ENCODE data around the gene SIDT2.
"Not testable (repeated sequence)": the region's sequence is repeated elsewhere in the genome, so short reads cannot be mapped to it uniquely, and the experiment has no call there.

Gene SIDT2

GRCh38 chr11:117172724-117173421, 5.7 kb upstream of the SIDT2 start:
- DNase-seq (ENCODE audit: low spot score), result no peak

DNA sequence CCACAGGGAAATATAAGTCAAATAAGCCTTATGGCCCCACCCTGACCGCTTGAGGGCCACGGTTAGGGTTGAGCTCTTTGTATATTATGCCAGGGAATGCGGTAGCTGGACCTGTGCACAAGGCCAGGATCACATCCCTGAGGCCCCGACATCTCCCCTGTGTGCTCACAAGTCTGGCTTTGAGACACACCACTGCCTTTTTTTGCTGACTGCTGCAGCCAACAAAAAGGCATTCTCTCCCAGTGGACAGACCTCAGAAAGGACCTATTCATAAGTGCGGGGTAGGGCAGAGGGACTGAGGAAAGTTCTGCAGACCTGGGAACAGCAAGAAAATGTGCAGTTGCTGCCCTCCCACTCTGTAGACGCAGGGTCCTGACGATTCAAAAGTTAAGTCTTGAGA, 3.4 kb upstream of the SIDT2 start:
- DNase-seq (ENCODE audit: low spot score), result no peak

- DNase-seq (ENCODE audit: low spot score), result no peak
These were observed 2.8 kb upstream of the SIDT2 start for GRCh38 chr11:117175781-117176180.

DNA sequence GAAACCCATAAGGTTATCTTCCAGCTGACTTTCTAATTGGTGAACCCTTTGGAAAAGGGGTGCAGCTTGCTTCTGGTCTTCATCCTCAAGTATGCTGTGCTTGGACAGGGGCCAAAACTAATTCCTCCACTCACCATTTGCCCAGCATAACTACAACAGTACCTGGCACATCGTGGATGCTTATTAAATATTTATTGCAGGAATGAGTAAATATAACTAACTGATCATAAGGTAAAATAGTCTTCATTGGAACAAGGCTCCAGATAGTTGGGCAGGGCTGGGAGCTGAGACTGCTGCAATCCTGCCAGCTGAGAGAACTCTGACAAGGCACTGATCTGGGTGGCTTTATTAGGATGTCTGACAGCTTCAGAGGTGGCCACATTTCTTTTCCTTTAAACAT, 2.4 kb upstream of the SIDT2 start:
- no peak for DNase-seq (ENCODE audit: low spot score)

- DNase-seq (ENCODE audit: low spot score), result no peak
These were observed 871 bp upstream of the SIDT2 start for GRCh38 chr11:117177534-117178209.

- peak; percentile 51 for DNase-seq (ENCODE audit: low spot score)
These were observed 781 bp downstream of the SIDT2 start for GRCh38 chr11:117179048-117179999.

DNA sequence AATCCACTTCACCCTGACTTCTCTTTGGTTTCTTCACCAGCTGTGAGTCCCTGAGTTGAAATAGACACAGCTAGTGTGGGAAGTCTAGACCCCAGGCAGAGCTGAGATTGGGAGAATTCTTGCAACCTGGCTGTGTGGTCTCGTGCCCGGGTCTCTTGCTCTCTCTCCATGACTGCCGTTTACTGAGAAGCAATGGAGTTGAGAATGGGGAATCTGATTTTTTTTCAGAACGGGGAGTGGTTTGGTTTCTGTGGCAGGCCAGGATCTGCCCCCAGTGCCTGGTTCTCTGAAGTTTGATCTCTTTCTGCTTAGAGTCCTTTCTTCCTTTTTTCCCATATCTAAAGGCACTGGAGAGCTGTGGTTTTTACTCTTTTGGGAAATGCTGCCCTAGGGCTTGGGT, 1.5 kb downstream of the SIDT2 start:
- DNase-seq (ENCODE audit: low spot score), result no peak

DNA sequence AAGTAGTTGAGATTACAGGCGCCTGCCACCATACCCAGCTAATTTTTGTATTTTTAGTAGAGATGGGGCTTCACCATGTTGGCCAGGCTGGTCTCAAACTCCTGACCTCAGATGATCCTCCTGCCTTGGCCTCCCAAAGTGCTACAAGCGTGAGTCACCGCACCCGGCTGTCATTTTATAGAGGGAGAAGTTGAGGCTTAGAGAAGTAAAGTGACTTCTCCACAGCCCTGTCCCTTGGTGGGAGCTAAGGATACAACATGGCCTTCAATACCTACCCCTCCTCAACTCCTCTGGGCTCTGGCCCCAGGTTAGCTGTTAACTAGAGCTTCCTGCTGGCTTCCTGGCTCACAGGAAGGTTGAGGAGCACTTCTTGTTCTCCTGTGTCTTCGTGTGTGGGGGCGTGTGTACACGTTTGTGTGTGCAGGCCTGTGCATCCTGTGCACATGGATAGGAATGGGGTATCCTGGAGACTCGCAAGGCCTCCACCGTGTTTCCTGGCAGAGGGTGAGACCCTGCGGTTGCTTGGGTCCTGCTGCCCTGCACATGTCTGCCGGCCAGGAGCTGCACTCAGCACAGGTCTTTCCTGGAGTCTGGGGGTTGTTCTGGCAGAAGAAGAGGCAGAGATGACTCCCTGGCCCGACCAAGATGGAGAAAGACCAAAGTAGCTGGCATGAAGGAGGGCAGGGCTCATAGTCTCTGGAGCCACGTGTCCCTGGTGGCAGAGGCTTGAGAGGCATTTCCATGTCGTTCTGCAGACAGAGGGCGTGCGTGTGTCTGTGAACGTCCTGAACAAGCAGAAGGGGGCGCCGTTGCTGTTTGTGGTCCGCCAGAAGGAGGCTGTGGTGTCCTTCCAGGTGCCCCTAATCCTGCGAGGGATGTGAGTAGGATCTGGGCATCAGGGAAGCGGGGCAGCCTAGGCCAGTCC, 2.4 kb downstream of the SIDT2 start:
- peak; percentile 79 for DNase-seq (ENCODE audit: low spot score)

DNA sequence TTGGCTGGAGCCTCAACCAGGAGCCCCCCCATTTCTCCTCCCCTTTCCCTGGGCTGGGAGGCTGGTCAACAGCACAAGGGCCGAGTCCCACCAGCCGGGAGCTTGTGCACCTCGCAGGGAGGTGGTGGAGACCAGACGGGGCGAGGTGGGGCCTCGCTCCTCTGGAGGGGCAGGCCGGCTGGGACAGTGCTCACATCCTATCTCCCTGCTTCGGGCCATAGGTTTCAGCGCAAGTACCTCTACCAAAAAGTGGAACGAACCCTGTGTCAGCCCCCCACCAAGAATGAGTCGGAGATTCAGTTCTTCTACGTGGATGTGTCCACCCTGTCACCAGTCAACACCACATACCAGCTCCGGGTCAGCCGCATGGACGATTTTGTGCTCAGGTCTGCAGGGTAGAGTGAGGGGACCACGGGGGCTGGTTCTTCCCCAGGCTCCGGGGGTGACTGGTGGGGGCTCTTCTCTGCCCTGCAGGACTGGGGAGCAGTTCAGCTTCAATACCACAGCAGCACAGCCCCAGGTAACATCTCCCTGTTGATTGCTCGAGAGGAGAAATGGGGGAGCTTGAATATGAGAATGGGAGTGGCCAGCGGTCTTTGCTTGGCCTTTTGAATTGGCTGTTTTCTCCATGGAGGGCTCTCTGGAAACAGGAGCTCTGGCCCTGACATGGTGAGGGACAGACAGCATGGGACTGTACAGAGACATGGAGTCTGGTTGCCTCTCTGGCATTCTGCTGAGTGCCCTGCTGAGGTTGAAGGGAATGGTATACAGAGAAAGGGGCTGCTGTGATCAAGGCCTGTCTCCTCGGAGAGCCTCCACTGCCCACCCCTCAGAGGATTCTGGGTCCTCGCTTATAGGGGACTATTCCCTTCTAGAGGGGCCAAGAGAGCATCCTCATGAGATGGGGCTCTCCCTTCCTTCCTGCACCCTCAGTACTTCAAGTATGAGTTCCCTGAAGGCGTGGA, 3.3 kb downstream of the SIDT2 start:
- no peak for DNase-seq (ENCODE audit: low spot score)

DNA sequence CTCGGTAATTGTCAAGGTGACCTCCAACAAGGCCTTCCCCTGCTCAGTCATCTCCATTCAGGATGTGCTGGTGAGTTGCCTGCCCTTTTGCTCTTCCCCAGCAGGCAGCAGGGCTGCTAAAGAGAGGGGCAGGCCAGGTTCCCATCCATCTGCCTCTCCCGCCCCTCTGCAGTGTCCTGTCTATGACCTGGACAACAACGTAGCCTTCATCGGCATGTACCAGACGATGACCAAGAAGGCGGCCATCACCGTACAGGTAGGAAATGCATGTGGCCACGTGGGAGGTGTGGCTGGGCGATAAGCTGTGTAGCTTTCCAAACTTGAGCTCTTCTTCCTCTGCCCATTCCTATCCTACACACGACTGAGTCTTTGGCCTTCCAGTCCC, 4.0 kb downstream of the SIDT2 start:
- no peak for DNase-seq (ENCODE audit: low spot score)

- not testable (repeated sequence) for DNase-seq (ENCODE audit: low spot score)
These were observed 4.6 kb downstream of the SIDT2 start for GRCh38 chr11:117183178-117183577.

DNA sequence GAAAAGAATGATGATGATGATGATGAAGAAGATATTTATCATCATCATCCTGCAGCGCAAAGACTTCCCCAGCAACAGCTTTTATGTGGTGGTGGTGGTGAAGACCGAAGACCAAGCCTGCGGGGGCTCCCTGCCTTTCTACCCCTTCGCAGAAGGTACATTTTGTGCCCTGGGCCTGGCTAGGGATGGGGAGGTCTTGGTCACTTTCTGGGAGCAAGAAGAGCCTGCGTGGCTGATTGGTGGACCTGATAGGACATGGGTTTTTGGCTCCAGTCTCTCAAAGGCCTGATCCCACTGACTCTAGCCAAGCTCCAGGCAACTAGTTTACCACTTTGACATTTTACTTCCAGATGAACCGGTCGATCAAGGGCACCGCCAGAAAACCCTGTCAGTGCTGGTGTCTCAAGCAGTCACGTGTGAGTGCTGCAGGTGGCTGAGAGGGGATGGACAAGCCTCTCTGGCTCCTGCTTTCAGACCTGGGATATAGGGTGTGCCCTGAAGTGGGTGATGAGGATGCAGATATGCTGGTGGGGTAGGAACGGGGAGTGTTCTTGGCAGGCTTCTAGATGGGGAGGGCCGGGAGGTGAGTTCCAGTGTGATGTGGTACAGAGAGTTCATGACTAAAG, 5.3 kb downstream of the SIDT2 start:
- DNase-seq (ENCODE audit: low spot score), result no peak

- DNase-seq (ENCODE audit: low spot score), result no peak
These were observed 7.3 kb downstream of the SIDT2 start for GRCh38 chr11:117185736-117186430.

- no peak for DNase-seq (ENCODE audit: low spot score)
These were observed 7.9 kb downstream of the SIDT2 start for GRCh38 chr11:117186431-117186761.

GRCh38 chr11:117187007-117187406, 8.5 kb downstream of the SIDT2 start:
- DNase-seq (ENCODE audit: low spot score), result no peak

DNA sequence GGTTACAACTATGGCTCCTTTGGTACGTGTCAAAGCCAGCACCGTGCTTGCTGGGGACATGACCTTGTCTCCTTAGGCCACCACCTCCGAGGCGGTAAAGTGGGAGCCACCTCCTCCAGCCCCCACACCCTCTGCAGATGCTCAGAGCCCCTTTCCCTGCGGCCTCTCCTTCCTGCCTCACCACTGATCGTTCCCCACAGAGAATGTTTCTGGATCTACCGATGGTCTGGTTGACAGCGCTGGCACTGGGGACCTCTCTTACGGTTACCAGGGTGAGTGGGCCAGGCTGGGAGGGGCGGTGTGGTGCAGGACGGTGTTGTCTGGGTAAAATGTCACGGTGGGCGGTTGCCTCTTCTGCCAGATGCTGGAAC, 8.9 kb downstream of the SIDT2 start:
- no peak for DNase-seq (ENCODE audit: low spot score)

DNA sequence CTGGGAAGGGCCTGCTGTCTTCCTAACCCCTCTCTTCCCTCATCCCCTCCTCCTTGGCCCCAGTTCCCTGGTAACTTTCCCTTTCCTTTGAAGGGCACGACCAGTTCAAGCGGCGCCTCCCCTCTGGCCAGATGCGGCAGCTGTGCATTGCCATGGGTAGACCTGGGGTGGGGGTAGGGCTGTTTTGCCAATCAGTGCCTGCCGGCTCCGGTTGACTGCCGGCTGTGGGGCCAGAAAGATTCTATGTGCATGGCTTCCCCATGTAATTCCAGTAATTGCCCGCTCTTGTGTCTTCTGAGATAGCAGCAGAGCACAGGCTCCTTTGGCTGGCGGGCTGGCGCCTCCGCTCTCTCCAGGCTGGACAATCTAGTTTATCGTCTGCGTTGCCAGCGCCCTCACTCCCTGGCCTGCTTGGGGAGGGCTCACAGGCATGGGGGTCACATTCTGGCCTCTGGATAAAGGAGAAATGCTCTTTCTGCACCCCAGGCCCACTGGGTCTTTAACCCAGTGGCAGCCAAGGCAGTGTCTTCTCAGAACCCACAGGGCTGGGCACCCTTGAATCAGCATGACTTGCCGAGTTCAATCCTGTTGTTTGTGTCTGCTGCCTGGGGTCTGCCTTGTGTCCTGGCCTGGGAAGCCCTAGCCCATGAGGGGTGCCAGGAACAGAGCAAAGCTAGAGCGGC, 9.4 kb downstream of the SIDT2 start:
- no peak for DNase-seq (ENCODE audit: low spot score)

DNA sequence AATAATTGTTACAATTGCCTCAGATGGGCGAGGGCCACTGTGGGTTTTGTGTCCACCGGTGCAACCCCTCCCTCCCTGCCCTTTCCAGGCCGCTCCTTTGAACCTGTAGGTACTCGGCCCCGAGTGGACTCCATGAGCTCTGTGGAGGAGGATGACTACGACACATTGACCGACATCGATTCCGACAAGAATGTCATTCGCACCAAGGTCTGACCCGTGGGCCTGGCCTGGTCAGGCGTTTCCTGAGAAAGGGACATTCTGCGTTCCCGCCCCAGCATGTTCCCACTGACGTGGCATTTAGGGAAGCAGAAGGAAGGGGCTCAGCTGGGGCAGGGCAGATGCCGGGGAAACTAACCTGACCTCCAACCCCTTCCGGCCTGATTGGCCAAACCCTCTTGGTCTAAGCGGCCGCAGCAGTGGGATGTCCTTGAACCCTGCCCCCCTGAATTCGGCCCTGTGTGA, 10.1 kb downstream of the SIDT2 start:
- DNase-seq (ENCODE audit: low spot score), result no peak
